NCI-H748 treated with DMSO at 0.1 percent for 48 hours (cell line): ENCODE measurements around the gene FAT1.

Source experiments
- DNase-seq: peaks from one replicate; lab custom pipeline; 2025; lab: John Stamatoyannopoulos, UW

FAT1 gene

DNA sequence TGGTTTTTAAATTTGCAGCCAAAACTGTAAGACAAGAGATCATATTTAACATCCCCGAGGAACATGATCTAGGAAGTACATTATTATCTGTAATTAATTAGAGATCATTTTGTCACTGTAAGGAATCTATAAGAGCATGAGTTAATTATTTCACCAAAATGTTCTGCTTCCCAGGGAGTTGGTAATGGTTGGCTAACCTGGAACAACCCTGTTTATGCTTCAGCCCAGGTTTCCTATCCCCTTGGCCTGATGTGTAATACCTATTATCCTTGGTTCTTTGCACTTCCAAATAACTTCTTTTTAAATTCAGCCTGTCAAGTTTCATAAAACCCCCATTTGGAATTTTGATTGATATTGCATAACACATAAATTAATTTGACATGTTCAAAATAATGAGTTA lies 161.9 kb downstream of the FAT1 start:
- DNase-seq: no peak

- no peak for DNase-seq
Observed at GRCh38 chr4:186560647-186561046, 163.0 kb downstream of the FAT1 start.

DNA sequence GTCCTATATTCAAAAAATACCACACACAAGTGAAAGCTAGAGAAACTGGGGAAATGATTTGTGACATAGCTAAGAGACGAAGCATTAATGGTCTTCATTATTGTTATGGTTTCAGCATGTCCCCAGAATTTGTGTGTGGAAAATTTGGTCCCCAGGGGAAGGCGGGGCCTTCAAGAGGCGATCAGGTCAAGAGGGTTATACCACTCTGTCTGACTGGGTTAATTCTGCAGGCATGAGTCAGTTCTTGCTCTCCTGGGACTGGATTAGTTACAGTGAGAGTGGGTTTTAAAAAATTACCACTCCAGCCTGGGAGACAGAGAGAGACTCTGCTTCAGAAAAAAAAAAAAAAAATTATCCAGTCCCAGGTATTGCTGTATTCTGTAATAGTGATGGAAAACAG lies 166.2 kb downstream of the FAT1 start:
- no peak for DNase-seq

- DNase-seq: no peak
Observed at GRCh38 chr4:186557061-186557460, 166.6 kb downstream of the FAT1 start.

DNA sequence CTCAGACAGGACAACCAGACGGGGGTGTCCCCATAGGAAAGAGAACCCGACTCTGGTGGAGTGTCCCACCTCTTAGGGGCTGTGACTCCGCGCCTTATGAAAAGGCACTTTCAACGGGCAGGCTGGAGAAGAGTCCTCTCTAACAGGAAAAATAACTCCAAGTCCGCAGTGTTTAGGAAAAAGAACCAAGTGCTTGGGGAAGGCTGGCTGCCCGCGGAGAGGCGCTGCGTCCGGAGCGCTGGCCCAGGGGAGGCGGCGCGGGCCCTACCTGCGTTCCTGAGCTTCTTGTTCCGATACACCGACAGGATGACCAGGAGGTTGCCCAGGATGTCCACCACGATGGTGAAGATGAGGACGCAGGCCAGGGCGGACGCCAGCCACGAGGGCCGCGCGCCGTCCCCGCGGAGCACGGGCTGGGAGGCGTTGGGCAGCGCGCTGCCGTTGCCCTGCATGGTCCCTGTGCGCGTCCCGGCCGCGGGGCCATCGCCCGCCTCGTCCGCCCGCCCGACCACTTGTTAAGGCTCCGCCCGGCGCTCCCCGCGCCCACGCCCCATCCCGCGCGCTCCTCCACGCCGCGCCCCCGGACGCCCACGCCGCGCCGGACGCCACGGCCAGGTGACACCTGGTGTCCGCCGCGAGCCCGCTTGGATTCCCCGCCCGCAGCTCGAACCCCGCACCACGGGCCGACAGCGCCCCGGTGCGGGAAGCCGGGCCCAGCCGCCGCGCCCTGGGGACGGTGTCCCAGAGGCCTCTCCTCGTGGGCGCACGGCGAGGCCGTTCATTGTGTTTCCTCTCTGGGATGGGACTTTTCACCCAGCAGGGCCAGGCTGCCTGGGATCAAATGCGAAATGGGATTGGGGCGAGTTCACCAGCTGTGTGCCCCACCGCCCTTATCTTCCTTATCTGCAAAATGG lies 168.5 kb downstream of the FAT1 start, which contains the start of gene MTNR1A:
Gene MTNR1A, minus strand, starts transcription at position 654 of the 914 bp plus-strand sequence. Its CDS starts 202 bp downstream, at position 452.
- no peak for DNase-seq

- DNase-seq: peak; percentile 24
Observed at GRCh38 chr4:186554539-186554913, 169.1 kb downstream of the FAT1 start.

DNA sequence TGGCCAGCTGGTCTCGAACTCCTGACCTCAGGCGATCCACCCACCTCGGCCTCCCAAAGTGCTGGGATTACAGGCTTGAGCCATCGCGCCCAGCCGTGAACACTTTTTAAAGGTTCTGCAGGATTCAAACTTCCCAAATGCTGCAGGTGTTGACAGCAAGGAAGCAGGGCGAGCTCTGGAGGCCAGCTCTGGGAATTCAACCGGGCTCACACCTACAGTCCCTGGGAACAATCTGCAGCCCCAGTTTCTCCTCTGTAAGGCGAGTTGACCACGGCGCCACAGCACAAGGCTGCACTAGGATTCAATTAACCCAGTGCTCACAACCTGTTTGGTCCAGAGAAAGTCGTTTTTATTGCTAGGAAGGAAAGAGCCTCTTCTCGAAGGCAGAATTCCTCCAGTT lies 169.9 kb downstream of the FAT1 start:
- no peak for DNase-seq

DNA sequence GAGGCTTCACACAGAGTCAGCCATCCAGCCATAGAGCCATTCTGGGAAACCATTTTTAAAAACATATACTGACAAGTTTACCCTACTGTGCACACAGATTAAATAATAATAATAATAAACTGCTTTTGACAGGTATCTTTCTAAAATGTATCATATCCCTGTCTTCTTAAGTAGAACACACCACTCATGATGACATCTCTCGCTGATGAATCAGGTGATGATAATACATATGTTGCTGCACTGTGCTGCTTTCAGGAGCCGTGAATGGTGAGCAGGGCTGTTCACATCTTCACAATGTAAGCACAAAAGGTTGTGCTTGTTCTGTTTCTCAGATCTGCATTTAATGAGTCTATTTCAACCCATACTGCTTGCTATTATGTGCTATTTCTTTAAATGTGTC lies 171.8 kb downstream of the FAT1 start:
- DNase-seq: no peak

DNA sequence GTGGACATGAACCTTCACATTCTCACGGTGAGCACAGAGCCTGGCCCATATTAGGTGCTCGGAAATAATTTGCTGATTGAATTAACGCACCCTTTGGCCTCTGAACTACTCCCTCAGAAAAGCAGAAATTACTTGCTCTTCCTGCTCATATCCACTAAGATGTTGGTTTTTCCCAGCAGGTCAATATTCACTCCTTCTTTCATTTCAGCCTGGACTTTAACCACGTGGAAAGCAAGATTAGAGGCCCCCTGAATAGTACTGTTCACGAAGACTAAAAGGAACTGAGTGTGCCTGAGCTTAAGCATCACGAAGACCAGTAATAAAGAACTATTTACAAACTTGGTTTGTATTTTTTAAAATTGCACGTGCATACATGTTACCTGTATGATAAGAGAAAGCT lies 178.2 kb downstream of the FAT1 start:
- DNase-seq: no peak

DNA sequence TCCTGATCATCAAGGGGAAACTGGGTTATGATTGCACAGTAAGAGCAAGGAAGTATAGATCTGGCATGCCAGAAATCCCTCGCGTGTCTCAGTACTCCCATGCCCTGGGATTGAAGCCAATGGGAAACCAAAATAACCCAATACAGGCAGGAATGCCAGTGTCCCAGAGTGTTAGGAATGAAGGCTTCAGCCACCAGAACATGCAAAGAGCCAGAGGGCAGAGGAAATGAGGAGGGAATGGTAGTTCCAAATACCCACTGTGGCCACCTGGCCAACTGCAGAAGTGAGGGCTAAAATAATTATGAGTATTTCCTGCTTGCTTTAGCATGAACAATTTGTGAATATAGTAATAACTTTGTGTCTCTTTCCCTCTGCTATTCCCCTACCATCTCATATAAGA lies 180.4 kb downstream of the FAT1 start:
- no peak for DNase-seq

DNA sequence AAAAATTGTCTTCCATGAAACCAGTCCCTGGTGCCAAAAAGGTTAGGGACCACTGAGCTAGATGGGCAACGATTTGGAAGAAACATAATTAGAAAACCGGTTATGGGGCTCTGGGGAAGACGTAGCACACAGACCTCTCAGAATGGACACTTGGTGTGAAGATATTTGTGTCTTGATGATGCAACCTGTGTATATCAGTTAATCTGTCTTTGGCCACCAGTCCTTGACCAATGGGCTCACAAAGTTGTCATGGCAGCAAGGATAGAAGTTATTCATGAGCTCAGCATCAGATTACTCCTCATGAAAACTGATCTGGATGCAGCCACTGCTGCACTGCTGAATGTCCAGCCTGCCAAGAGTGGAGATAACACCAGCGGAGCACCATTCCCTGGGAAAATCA lies 181.9 kb downstream of the FAT1 start:
- no peak for DNase-seq

DNA sequence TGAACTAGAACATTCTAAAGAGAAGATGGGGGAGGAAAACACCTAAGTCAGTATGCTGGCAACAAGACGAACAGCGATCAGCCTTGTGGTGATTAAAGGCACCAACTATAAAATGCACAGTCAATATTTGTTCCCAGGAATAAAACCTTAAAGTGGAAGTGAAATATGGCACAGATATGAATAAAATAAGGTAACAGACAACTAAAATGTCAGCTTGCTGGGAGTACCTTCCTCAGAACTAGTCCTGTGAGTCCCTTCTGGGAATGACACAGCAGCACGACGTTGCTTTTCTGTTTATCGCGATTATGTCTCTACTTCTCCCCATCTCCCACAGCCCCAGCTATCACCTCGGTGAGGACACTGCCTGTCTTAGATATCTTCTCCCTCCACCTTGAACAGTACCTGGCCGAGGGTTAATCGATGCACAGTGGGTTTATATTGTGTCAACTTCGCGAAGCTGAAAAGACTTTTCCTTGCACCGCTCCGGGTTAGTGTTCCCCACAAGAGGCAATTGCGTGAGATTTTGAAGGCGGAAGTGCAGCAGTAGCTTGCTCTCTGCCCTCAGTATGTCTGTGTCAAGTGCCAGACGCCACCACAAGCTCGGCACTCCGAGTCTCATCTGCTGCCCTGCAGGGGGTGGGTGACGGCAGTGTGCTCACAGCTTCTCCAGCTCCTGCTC lies 185.7 kb downstream of the FAT1 start:
- DNase-seq: no peak
